ENCODE measurements around the gene RABL2B. TPM values are rescaled to one million over a fixed set of nuclear protein-coding genes. Genes with fewer than 3 reads are reported as not detected.
"Not testable (repeated sequence)": the region's sequence is repeated elsewhere in the genome, so short reads cannot be mapped to it uniquely, and the experiment has no call there.

Gene RABL2B
- total RNA-seq, 3 donors from 2014 or later (not counting 1 experiment from before 2014, with no cell fraction given), result 56.3 to 61.5 (median 58.5) TPM

GRCh38 chr22:50748630-50749029, 34.8 kb downstream of the RABL2B start:
- H3K27ac ChIP-seq (ENCODE audit: low read length); DNase-seq; H3K36me3 Mint-ChIP-seq; H3K4me1 ChIP-seq (ENCODE audit: control insufficient read depth, insufficient read depth, low read length); H3K4me3 ChIP-seq (ENCODE audit: low read length); H3K36me3 ChIP-seq (ENCODE audit: control insufficient read depth, insufficient read depth, low read length); ATAC-seq; intact Hi-C loops (cut with micrococcal nuclease); H3K27ac Mint-ChIP-seq; H3K9me3 Mint-ChIP-seq; H3K4me1 Mint-ChIP-seq; H3K4me3 Mint-ChIP-seq; H3K27me3 ChIP-seq (ENCODE audit: control insufficient read depth, insufficient read depth, low read length); H3K9me3 ChIP-seq (ENCODE audit: control insufficient read depth, insufficient read depth, low read length): not testable (repeated sequence)
- peaks cover 0 to 13% of the 10 kb centered on the region in 2 donors for H3K27me3 Mint-ChIP-seq (ENCODE audit: low read depth in 2 of 2)
- 91% methylated on average over 12 of the region's 13 CpGs for WGBS (ENCODE audit: insufficient coverage)

GRCh38 chr22:50747521-50747920, 35.9 kb downstream of the RABL2B start:
- H3K9me3 Mint-ChIP-seq; H3K4me1 Mint-ChIP-seq; H3K27me3 Mint-ChIP-seq (ENCODE audit: low read depth in 2 of 2); H3K36me3 Mint-ChIP-seq; H3K9me3 ChIP-seq (ENCODE audit: control insufficient read depth, insufficient read depth, low read length); H3K36me3 ChIP-seq (ENCODE audit: control insufficient read depth, insufficient read depth, low read length); H3K27ac ChIP-seq (ENCODE audit: low read length); DNase-seq; H3K27me3 ChIP-seq (ENCODE audit: control insufficient read depth, insufficient read depth, low read length); intact Hi-C loops (cut with micrococcal nuclease); H3K4me1 ChIP-seq (ENCODE audit: control insufficient read depth, insufficient read depth, low read length); ATAC-seq; H3K27ac Mint-ChIP-seq; H3K4me3 ChIP-seq (ENCODE audit: low read length); H3K4me3 Mint-ChIP-seq: not testable (repeated sequence)
- WGBS (ENCODE audit: insufficient coverage), result 100% methylated on average over 1 of the region's 1 CpG

DNA sequence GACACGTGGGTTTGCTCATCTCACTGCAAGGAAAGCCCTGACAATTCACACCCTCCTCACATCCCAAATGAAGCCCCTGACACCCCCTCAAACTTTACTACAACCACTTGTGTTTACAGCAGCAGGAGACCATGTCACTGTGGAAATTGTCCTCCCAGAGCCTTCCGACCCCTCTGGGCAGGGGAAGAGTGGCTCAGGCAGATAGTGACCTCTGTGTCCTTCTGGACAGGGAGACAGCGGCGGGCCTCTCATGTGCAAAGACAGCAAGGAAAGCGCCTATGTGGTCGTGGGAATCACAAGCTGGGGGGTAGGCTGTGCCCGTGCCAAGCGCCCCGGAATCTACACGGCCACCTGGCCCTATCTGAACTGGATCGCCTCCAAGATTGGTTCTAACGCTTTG, 39.0 kb downstream of the RABL2B start:
- H3K4me3 ChIP-seq (ENCODE audit: low read length); H3K36me3 Mint-ChIP-seq; DNase-seq; intact Hi-C loops (cut with micrococcal nuclease); H3K4me1 Mint-ChIP-seq; H3K27ac ChIP-seq (ENCODE audit: low read length); H3K27ac Mint-ChIP-seq; H3K9me3 Mint-ChIP-seq; H3K4me1 ChIP-seq (ENCODE audit: control insufficient read depth, insufficient read depth, low read length); H3K27me3 Mint-ChIP-seq (ENCODE audit: low read depth in 2 of 2); H3K4me3 Mint-ChIP-seq; H3K9me3 ChIP-seq (ENCODE audit: control insufficient read depth, insufficient read depth, low read length); H3K36me3 ChIP-seq (ENCODE audit: control insufficient read depth, insufficient read depth, low read length); ATAC-seq; H3K27me3 ChIP-seq (ENCODE audit: control insufficient read depth, insufficient read depth, low read length): not testable (repeated sequence)
- WGBS (ENCODE audit: insufficient coverage), result 64% methylated on average over 4 of the region's 12 CpGs

- not testable (repeated sequence) for ATAC-seq; H3K36me3 ChIP-seq (ENCODE audit: control insufficient read depth, insufficient read depth, low read length); DNase-seq
These were observed 42.7 kb downstream of the RABL2B start for GRCh38 chr22:50740714-50741113.

DNA sequence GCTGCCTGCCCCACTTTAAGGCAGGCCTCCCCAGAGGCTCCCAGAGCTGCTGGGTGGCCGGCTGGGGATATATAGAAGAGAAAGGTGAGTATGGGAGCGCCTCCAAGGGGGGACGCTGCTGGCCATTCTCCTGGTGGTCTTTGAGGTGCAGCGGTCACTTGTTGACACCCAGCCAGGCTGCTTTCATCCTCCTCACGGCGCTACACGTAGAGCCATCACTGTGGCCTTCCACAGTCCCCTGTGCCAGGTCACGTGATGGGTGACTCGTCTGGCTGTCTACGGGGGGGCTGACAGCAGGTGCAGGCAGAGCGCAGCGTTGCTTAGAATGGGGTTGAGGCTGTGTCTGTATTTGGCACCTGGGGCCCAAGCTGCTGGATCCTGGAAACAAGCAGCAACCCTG, 43.5 kb downstream of the RABL2B start:
- intact Hi-C loops (cut with micrococcal nuclease), result no loop called here
- 86% methylated on average over 12 of the region's 12 CpGs for WGBS (ENCODE audit: insufficient coverage)

More at GRCh38 chr22:50740714-50741113, 42.7 kb downstream of the RABL2B start:
- H3K27me3 Mint-ChIP-seq (ENCODE audit: low read depth in 2 of 2); H3K4me1 Mint-ChIP-seq; H3K4me3 Mint-ChIP-seq; H3K27ac ChIP-seq (ENCODE audit: low read length); H3K27me3 ChIP-seq (ENCODE audit: control insufficient read depth, insufficient read depth, low read length); H3K4me3 ChIP-seq (ENCODE audit: low read length); H3K27ac Mint-ChIP-seq; H3K36me3 Mint-ChIP-seq; H3K9me3 ChIP-seq (ENCODE audit: control insufficient read depth, insufficient read depth, low read length); H3K4me1 ChIP-seq (ENCODE audit: control insufficient read depth, insufficient read depth, low read length); intact Hi-C loops (cut with micrococcal nuclease); H3K9me3 Mint-ChIP-seq: not testable (repeated sequence)
- 86% methylated on average over 3 of the region's 5 CpGs for WGBS (ENCODE audit: insufficient coverage)

More for the DNA sequence above, 43.5 kb downstream of the RABL2B start:
- no peak overlapping the region for H3K27ac ChIP-seq (ENCODE audit: low read length)
- Mint-ChIP-seq H3K9me3 (no peaks in the 10 kb centered on the region), H3K36me3 (no peaks in the 10 kb centered on the region), H3K4me1 (no peaks in the 10 kb centered on the region), H3K4me3 (no peak overlapping the region), H3K27ac (no peak overlapping the region), H3K27me3 (ENCODE audit: low read depth in 2 of 2) (peaks cover 6 to 9% of the 10 kb centered on the region in 2 donors)
- H3K36me3 ChIP-seq (ENCODE audit: control insufficient read depth, insufficient read depth, low read length), result no peaks in the 10 kb centered on the region
- H3K9me3 ChIP-seq (ENCODE audit: control insufficient read depth, insufficient read depth, low read length), result no peaks in the 10 kb centered on the region
- H3K4me3 ChIP-seq (ENCODE audit: low read length), result no peak overlapping the region
- no peak for DNase-seq
- no peak for TF ChIP-seq CTCF (IDR thresholded peaks at IDR 0.05)
- H3K4me1 ChIP-seq (ENCODE audit: control insufficient read depth, insufficient read depth, low read length), result no peaks in the 10 kb centered on the region
- no peak for ATAC-seq
- no peaks in the 10 kb centered on the region for H3K27me3 ChIP-seq (ENCODE audit: control insufficient read depth, insufficient read depth, low read length)
